Hematopoietic multipotent progenitor cell treated with erythropoietin and hydrocortisone succinate and interleukin-3 and kit ligand, for 15 days (in vitro differentiated cells): ENCODE data around the gene SMIM24.
"Not testable (repeated sequence)": the region's sequence is repeated elsewhere in the genome, so short reads cannot be mapped to it uniquely, and the experiment has no call there.

Source experiments
- DNase-seq: peaks from one replicate; pipeline ENCODE4 v3.0.0-alpha.2; 2015; ENCODE audit warnings: low spot score

The SMIM24 gene

DNA sequence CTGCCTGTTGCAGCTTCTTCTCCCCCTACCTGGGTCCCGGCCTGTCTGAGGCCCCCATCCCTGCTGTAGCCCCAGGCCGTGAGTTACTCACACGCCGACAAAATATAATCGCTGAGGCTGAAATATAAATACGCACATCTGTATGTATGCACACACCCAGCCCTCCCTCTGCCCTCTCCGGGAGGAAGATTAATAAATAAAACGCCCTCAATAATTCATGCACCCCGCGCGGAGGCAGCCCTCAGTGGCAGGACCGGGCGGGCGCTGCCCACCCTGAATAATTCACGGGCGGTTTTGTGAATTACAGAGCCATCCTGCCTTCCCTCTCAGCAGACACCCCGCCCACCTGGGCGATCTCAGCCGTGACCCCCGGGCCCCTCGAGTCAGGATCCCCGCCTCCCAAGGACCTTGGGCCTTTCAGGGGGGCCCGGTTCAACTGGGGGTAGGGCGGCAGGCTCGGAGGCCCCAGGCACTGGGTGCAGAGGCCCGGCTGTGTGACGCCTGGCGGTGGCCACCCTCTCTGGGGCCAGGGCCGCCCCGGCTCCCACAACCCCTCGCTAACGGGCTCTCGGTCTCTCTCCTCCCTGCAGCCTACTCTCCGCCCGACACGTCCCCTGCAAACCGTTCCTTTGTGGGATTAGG is 24.2 kb downstream of the SMIM24 start:
- no peak for DNase-seq

DNA sequence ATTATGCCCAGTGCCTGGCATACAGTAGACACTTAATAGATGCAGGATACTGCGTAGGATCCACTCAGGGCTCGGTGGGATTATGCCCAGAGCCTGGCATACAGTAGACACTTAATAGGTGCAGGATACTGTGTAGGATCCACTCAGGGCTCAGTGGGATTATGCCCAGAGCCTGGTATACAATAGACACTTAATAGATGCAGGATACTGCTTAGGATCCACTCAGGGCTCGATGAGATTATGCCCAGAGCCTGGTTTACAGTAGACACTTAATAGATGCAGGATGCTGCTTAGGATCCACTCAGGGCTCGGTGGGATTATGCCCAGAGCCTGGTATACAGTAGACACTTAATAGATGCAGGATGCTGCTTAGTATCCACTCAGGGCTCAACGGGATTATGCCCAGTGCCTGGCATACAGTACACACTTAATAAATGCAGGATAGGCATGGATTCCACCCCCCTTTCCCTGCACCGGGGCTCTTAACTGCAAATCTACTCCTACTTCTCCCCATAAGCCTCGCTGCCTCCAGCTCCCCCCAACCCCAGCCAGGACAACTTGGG is 24.9 kb downstream of the SMIM24 start:
- no peak for DNase-seq

DNA sequence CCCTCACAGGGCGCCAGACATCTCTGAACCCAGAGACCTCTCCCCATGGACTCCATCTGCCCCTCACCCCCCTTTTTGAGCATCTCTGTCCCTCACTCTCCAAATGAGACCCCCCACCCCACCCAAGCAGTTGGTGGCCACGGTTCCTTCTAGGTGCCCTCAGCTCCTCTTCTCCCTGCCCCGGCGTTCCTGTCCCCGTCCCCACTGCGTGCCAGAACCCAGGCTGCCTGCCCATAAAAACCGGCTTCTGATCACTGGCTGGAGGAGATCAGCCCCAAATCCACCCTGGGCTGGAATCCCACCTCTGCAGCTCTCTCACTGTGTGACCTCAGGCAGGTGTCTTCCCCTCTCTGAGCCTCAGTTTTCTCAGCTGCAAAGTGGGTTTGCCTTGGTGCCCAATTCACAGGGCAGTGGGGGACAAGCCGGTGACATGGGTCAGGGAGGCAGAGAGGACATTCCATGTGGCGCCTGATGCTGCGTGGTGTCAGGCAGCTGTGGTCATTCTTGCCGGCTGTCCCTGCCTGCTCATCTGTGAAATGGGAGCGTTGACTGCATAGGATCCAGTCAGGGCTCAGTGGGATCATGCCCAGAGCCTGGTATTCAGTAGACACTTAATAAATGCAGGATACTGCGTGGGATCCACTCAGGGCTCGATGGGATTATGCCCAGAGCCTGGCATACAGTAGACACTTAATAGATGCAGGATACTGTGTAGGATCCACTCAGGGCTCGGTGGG is 25.5 kb downstream of the SMIM24 start:
- DNase-seq: no peak

DNA sequence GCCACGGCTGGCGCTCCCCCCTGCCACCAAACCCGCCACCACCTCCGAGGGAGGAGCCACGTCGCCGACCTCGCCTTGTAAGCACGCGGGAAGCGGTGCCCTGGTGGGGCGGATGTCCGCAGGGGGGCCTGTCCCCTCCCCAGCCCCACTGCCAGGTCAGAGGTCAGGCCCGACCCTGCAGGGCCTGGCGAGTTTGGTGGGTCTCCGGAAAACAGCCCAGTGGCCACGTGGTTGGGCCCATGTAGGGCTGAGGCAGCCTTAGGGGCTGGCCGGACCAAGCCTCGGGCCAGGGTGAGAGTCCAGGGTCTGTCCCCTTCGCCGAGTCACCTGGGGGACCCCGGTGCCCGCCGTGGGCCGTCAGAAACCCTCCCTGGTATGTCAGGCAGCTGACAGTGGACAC is 26.5 kb downstream of the SMIM24 start:
- no peak for DNase-seq

DNA sequence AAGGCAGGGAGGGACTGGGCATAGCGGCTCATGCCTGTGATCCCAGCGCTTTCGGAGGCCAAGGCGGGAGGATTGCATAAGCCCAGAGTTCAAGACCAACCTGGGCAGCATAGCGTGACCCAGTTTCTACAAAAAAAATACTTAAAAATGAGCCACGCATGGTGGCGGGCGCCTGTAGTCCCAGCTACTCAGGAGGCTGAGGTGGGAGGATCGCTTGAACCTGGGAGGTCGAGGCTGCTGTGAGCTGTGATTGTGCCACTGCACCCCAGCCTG is 27.4 kb downstream of the SMIM24 start:
- DNase-seq: not testable (repeated sequence)

DNA sequence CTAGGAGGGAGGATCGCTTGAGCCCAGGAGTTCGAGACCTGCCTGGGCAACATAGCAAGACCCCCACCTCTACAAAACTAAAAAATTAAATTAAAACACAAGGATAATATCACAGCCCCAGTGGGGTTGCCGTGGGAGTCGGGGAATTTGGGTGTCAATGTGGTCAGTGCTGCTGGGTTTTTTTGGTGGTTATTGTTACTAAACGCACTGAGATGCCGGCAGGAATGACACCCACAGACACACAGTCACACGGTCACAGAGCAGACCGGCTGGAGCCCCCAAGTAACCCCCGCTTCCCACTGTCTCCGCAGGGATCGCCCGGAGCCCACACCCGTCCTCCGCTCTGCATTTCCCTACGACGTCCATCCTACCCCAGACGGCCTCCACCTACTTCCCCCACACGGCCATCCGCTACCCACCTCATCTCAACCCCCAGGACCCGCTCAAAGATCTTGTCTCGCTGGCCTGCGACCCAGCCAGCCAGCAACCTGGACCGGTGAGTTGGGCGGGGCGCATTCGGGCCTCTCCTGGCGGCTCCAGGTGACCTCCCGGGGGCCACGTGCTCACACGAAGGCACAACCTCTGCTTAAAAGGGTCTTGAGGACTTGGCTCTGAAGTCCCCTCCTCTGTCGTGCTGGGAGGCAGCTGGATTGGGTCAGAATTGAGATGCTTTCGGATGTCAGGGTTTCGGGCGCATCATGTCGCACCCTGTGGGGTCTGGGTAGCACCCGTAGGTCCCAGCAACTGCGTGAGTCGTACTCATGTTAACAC is 28.0 kb downstream of the SMIM24 start:
- no peak for DNase-seq

DNA sequence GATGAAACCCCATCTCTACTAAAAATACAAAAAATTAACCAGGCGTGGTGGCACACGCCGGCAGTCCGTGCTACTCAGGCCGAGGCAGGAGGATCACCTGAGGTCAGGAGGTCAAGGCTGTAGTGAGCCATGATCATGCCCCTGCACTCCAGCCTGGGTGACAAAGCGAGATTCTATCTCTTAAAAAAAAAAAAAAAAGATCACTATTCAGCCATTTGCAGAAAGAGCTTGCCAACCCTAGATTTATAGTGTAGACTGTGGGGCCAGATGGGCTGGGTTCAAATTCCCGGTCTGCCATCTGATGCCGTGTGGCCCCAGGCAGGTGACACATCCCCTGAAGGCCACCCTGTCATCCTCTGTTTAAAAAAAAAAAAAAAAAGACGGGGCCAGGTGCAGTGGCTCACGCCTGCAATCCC is 28.9 kb downstream of the SMIM24 start:
- DNase-seq: no peak

DNA sequence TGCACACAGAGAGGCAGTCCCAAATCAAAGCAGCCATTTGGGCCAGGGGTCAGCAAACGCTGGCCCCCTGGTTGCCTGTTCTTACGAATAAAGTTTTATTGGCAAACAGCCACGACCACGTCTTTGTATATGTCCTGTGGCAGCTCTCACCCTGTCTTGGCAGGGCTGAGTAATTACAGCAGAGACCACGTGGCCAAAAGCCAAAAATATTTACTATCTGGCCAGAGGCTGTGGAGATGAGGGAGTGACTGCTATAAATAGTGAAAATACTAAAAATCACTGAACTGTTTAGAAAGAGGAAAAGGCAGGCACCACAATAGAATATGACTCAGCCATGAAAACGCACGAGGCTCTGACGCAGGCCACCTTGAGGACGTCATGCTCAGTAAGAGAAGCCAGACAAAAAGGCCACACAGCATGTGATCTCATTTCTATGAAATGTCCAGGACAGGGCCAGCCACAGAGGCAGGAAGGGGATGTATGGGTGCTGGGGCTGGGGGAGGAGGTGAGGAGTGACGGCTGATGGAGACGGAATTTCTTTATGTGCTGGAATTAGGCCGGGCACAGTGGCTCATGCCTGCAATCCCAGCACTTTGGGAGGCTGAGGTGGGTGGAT is 29.4 kb downstream of the SMIM24 start:
- peak; percentile 3 for DNase-seq

DNA sequence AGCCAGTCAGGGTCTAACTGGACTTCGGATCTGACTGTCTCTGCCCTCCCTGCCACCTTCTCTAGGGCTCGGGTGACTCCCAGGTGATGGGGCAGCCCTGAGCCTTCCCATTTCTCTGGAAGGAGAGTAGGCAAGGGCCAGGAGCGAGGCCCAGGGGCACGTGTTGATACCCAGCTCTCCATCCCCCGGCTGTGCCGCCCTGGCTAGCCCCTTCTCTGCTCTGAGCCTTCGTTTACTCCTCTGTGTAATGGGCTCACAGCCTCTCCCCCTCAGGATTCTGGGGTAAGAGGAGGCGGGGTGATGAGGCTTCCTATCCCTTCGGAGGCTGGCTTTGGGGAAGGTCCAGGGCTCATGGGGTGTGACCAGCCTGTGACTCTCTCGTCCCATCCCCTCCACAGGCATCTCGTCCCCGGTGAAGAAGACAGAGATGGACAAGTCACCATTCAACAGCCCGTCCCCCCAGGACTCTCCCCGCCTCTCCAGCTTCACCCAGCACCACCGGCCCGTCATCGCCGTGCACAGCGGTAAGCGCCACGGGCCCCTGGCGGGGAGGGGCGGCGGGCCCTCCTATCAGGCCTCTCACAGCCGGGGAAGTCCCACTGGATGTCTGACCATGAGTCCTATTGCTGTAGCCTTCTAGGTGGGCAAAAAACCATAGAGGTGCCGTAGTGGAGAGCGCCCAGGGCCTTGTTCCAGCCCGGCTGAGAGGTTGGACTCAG is 31.6 kb downstream of the SMIM24 start:
- DNase-seq: no peak

DNA sequence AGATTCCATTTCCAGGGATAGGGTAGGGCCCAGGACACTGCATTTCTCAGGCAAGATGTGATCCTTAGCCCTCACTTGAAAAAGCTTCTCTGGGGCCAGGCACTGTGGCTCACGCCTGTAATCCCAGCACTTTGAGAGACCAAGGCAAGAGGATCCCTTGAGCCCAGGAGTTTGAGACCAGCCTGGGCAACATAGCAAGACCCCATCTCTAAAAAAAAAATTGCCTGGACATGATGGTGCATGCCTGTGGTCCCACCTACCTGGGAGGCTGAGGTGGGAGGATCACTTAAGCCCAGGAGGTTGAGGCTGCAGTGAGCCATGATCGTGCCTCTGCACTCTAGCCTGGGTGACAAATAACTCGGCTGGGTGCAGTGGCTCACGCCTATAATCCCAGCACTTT is 33.7 kb downstream of the SMIM24 start:
- DNase-seq: not testable (repeated sequence)

DNA sequence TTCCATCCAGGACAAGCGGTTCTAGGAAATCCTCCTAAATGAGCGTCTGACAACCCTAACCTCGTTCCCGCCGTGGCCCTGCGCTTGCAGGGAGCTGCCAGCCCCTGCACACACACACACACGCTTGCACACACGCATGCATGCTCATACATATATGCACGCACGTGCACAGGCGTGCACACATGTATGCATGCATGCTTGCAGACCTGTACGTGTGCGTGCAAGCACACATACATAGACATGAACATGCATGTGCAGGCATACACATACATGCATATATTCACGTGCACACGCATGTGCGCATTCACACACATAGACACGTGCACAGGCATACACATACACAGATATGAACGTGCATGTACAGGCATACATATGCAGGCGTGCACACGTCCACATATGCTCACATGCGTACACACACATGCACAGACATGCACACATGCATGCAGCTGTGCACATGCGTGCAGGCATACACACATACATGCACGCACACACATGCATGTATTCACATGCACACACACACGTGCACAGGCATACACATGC is 35.6 kb downstream of the SMIM24 start:
- DNase-seq: no peak

DNA sequence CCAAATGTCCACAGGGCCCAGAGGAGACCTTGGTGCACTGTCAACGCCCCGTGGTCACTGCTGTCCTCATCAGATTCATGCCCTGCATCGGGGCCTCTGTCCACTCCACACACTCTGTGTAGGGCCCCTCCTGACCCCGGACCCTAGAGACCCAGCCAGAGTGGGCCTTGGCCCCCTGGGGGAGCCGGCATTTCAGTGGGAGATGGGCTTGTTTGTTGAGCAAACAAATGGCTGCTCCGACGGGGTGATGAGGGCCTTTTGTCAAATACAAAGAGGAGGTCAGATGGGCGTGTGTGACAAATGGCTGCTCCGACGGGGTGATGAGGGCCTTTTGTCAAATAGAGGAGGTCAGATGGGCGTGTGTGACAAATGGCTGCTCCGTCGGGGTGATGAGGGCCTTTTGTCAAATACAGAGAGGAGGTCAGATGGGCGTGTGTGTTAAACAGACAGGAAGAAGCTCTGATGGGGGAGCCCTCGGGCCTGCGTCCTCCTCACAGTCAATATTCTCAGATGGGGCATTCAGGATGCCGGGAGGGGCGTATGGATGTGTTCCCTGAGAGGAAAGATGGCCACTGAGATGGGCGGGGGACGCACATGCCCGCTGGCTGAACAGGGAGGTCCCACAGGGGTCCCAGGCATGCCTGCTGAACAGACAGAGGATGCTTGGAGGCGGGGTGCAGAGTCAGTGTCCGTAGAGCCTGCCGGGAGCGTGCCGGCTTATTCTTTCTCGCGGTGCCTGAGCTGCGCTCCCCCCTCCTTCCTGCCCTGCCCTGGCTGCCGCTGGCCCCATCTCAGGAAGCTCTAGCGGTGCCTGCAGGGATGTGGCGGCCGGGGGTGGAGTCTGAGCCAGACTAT is 36.3 kb downstream of the SMIM24 start:
- DNase-seq: no peak

DNA sequence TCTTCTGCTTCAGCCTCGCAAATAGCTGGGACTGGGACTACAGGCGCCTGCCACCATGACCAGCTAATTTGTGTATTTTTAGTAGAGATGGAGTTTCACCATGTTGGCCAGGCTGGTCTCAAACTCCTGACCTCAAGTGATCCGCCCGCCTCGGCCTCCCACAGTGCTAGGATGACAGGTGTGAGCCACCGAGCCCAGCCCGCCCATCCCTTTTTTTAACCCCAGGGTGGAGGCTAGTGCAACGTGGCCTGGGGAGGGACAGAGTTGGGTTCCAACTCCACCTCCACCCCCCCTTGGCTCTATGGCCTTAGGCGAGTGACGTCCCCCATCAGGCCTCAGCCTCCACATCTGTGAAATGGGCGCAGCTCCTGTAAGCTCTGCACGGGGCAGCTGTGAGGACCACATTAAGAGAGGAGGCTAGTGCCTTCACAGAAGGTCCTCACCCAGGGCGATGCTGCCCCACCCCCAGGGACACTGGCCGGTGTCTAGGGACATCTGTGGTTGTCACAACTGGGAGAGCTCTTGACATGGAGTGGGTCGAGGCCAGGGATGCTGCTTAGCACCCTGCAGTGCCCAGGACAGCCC is 37.7 kb downstream of the SMIM24 start:
- DNase-seq: no peak

DNA sequence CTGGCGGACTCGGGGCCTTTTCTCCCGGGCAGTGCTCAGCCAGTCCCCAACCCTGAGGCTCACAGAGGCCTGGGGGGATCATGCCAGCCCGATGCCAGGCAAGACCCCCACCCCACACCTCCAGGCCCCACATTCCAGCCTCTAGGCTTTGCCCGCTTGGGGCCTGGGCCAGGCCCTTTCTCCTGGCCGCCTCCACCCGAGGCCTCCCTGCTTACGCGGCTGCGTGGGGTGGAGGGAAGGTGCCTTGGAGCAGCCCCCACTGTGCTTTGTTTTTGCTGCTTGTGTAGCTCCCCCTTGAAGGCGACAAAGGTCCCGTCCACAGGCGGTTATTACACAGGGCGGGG is 38.4 kb downstream of the SMIM24 start:
- no peak for DNase-seq

DNA sequence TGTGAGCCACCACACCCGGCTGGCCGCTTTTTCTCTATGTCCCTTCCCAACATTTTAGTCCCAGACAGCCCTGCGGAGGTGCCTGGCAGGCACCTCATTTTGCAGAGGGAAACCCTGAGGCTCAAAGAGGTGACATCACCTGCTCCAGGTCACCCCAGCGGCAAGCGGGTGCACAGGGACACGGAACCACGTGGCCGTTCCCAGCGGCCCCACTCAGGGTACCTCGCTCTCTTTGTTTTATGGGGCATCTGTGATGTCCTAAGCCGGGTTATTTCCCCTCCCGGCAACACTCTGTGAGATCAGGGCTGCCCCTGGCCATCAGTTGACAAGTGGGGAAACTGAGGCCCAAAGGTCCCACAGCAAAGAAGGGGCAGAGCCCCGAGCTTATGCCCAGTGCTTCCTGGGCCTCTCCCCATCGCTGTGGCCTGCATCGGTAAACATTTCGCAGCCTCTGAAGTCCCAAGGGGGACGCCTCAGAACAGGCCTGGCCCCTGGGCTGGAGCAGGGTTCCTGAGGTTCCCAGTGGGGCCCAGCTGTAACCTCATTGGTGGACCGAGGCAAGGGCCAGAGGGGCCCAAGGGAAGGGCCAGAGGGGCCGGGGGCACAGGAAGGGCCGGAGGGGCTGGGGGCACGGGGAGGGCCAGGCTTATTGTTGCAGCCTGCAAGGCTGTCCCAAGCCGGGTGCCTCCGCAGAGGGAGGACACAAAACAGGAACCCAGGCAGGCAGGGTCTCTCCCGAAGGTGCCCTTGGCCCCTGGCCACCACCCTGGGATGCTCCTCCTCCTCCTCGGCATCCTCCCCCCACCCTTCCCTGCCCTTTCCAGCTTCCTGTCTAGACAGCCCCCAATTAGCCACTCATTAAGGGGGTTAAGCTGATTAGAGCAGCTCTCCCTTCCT is 39.0 kb downstream of the SMIM24 start:
- DNase-seq: no peak

DNA sequence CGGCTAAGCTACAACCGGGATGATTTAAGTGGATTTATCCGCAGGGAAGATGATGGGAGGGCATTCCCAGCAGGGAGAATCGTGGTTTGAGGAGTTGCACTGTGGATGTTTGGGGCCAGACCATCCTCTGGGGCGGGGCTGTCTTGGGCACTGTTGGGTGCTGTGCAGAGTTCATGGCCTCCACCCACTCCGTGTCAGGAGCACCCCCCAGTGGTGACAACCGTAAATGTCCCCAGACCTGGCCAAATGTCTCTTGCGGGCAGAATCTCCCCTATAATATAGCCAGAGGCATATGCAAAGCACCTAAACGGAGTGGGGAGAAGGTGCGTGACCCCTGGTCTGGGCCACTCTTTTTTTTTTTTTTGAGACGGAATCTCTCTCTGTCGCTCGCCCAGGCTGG is 40.2 kb downstream of the SMIM24 start:
- DNase-seq: peak; percentile 70

DNA sequence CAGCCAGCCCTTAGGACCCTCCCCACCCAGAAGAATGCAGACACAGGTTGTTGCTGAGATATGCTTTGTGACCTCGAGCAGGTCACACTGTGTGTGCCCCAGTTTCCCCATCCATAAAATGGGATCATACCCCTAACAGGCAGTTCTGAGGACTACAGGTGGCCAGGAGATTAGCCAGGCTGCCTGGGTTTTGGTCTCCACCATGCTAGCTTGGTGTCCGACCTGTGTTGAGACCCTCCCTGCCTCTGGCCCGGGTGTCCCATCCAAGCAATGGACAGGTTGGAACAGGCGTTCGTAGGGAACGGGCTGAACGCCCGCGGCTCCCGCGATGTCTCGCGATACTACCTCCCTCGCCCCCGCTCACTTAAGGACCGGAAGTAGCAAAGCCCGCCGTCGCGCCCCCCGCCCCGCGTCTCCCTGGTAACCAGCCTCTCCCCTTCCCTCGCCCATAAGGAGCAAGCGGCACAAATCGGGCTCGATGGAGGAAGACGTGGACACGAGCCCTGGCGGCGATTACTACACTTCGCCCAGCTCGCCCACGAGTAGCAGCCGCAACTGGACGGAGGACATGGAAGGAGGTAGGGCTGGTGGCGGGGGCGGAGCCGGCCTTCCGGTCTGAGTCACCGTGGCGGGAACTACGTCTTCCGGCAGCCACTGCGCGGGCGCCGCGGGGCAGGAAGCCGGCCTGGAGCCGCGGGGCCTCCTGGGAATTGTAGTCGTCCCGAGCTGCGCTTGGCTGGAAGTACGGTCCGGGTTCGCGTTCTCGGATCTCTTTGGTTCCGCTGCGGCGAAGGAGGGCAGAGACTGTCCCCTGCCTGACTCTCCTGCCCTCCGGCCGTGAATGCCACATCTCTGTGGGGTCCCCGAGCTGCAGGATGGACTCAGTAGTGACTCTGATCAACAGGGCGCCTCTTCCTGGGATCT is 45.4 kb downstream of the SMIM24 start:
- peak; percentile 97 for DNase-seq

DNA sequence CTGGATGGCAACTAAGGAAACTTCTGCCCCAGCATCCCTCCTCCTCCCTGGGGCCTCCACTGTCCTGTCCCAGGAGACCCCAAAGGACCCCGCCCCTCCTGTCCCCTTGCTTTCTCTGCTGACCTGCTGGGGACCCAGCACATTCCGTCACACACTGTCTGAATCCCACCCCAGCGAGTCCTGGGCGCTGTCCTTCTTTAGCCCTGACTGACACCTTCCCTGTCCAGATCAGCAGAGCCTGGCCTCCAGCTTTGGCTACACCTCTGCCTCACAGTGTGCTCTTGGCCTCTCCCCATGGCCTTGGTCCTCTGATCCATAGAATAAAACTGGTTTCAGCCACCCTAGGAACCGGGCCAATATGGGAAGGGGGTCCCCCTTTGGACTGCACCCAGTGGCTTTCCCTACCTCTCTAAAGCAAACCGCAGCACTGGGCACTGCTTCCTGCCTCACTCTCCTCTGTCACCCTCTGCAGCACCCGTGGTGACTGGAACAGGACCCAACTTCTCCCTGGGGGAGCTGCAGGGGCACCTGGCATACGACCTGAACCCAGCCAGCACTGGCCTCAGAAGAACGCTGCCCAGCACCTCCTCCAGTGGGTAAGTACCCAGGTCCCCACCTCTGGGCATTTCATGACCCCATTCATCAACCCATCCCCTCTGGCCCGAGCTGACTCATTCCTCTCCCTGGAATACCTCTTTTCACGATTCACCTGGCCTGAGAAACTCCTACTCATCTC is 46.4 kb downstream of the SMIM24 start:
- DNase-seq: no peak
